ENCODE data around the gene EYS.

DNA sequence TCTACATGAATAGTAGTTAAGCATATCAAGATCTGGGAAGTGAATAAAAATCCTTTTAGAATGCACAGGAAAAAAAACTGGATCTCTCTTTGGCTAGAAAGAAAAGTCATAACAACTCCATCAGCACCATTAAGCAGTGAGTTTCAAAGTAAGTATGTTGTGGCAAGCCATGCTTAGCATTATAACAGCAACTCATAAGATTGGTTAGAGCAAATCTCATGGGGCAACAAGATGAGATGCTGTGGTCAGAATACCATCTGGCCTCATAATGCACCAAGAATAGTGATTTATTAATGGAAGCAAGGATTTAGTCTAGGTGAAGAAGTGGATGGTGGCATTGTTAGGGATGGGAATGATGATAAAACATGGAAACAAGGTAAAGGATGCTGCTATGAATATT, 1912.0 kb downstream of the EYS start:
- TF ChIP-seq, protein P1, sequence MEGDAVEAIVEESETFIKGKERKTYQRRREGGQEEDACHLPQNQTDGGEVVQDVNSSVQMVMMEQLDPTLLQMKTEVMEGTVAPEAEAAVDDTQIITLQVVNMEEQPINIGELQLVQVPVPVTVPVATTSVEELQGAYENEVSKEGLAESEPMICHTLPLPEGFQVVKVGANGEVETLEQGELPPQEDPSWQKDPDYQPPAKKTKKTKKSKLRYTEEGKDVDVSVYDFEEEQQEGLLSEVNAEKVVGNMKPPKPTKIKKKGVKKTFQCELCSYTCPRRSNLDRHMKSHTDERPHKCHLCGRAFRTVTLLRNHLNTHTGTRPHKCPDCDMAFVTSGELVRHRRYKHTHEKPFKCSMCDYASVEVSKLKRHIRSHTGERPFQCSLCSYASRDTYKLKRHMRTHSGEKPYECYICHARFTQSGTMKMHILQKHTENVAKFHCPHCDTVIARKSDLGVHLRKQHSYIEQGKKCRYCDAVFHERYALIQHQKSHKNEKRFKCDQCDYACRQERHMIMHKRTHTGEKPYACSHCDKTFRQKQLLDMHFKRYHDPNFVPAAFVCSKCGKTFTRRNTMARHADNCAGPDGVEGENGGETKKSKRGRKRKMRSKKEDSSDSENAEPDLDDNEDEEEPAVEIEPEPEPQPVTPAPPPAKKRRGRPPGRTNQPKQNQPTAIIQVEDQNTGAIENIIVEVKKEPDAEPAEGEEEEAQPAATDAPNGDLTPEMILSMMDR (IDR thresholded peaks at IDR 0.05), result no peak
- TF ChIP-seq POLR2AphosphoS5 (IDR thresholded peaks at IDR 0.05) (no peak), POLR2A (IDR thresholded peaks at IDR 0.05) (no peak)
